PFSK-1 (cell line): ENCODE data around the gene ANKS3.

Experiments used
- FOXP2 ChIP-seq: optimal IDR thresholded peaks from 2 replicates; pipeline ENCODE3; 2011; ENCODE audit warnings: borderline replicate concordance, control low read depth, inconsistent platforms; ENCODE audit not compliant: insufficient read depth; ENCODE audit errors: extremely low read length, extremely low read depth
- POLR2AphosphoS5 ChIP-seq: IDR thresholded peaks from 2 replicates; pipeline ENCODE4 v1.6.1; 2012; ENCODE audit warnings: low read depth, mild to moderate bottlenecking, control low read depth, low read length, moderate library complexity
- REST ChIP-seq, 2 experiments: IDR thresholded peaks; 2 replicates each; pipeline versions ENCODE4 v1.6.1 to v1.8.0; 2011 to 2012; ENCODE audit warnings: low read depth in 2 of 2, low read length in 2 of 2, control low read depth in 1 of 2, inconsistent platforms in 1 of 2, mild to moderate bottlenecking in 1 of 2, moderate library complexity in 1 of 2; ENCODE audit not compliant: insufficient read depth in 1 of 2
- SIN3A ChIP-seq: IDR thresholded peaks from 2 replicates; pipeline ENCODE4 v1.6.1; 2012; ENCODE audit warnings: mild to moderate bottlenecking, low read length, moderate library complexity, borderline replicate concordance; ENCODE audit not compliant: insufficient read depth
- TAF1 ChIP-seq: IDR thresholded peaks from 2 replicates; pipeline ENCODE4 v1.6.1; 2012; ENCODE audit warnings: low read length, control low read depth, borderline replicate concordance; ENCODE audit not compliant: insufficient read depth

ANKS3 gene

DNA sequence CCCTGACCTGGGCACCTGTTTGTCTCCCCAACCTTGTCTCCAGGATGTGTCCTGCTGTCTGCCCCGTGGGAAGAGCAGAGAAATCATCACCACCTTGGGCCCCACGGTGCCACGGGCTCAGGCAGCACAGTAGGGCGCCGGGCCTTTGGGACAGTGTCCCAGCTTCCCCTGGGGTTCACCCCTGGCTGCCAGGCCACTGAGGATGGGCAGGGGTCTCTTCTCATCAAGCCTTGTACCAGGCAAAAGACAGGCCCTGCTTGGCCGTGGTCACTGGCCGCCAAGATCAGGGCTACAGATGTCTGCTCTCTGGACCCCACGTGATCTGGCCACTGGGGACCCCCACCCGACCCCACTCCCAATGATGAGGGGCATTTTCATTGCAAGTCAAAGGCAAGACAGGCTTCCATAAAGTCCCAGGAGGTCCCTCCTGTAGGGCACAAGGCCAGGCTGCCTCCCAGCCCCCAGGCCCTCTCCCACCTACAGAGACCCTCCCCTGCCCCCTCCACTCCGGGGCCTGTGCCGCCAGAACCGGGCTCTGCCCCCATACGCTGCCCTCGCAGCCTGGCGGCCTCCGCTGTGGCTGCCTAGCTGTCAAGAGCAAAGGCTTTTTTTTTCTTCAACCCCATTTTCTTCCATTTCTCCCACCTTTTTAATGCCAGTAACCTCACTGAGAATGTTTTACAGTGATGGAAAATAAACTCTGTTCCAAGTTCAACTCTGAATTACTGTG lies 14.8 kb upstream of the ANKS3 start:
- no peak for TF ChIP-seq FOXP2
- no peak for TF ChIP-seq SIN3A
- TF ChIP-seq TAF1 = no peak
- TF ChIP-seq POLR2AphosphoS5 = no peak
- no peak for TF ChIP-seq REST (IDR thresholded peaks at IDR 0.05; ENCODE audit: insufficient read depth in 1 of 2, low read depth in 2 of 2, low read length in 2 of 2)

- no peak for TF ChIP-seq TAF1
- no peak for TF ChIP-seq SIN3A
- TF ChIP-seq POLR2AphosphoS5 = no peak
- TF ChIP-seq REST (IDR thresholded peaks at IDR 0.05; ENCODE audit: insufficient read depth in 1 of 2, low read depth in 2 of 2, low read length in 2 of 2) = no peak
- TF ChIP-seq FOXP2 = no peak
Measured at GRCh38 chr16:4747906-4748681, 14.0 kb upstream of the ANKS3 start.

- no peak for TF ChIP-seq TAF1
- TF ChIP-seq FOXP2 = no peak
- TF ChIP-seq REST (IDR thresholded peaks at IDR 0.05; ENCODE audit: insufficient read depth in 1 of 2, low read depth in 2 of 2, low read length in 2 of 2) = no peak
- TF ChIP-seq POLR2AphosphoS5 = no peak
- no peak for TF ChIP-seq SIN3A
Measured at GRCh38 chr16:4746991-4747574, 13.0 kb upstream of the ANKS3 start.

DNA sequence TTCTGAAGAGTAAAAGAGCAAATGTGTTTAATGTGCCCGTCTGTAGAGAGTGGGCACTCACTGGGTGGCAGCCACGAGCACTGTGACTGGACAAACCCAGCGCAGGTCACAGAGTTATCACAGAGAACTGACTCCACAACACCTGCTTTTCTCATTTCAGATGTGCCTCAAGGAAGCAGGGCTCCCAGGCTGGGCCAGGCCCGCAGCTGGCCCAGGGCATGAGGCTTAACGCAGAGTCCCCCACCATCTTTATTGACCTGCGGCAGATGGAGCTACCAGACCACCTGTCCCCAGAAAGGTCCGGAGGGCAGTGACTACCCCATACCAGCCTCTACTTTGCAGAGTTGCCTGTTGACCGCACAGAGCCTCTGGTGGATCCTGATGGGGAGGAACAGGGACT lies 12.1 kb upstream of the ANKS3 start:
- no peak for TF ChIP-seq REST (IDR thresholded peaks at IDR 0.05; ENCODE audit: insufficient read depth in 1 of 2, low read depth in 2 of 2, low read length in 2 of 2)
- no peak for TF ChIP-seq SIN3A
